ENCODE measurements around the gene LRRN2.

LRRN2 gene

DNA sequence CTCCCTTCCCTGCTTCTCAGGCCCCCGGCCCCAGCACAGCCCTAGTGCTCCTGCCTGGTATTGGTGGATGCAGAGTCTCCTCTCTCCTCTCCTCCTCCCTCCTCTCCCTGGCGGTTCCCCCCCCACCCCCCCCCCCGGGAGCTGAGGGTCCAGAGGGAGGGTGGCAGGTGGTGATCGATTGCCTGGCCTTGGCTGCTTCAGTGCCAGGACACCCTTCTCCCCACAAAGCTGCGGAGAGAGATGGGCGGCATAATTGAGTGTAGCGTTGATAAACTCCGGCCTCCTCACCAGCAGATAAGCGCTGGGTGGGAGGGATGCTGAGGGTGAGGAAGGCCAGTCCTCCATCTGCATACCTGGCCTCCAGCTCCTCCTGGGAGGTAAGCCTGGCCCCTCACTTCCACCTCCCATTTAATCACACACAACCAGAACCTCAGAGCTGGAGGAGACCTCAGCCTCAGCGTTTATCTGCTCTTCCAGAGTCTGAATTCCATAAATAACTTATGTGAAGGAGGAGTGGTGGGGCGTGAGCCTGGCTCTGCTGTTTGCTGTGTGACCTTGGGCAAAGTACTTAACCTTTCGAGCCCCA, 60.8 kb downstream of the LRRN2 start:
- DNase-seq = no peak

DNA sequence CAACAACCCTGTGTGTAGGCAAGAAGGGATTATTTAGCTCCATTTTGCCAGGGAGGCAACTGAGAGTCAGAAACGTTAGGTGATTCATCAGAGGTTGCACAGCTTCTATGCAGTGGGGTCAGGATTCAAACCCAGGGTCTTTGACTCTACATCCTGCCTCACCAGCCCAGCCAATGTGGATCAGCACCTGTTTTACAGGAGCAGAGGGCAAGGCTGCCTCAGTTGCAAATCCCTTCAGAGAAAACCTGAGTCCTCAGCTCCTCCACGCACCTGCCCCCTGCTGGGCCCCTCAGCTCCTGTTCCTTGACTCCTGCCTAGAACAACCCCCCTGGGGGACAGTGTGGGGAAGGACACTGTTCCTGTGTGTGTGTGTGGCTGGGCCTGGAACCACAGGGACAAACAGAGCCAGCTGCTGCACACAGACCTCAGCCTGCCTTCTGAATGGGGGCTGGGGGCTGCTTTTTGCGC, 61.6 kb downstream of the LRRN2 start:
- no peak for DNase-seq

DNA sequence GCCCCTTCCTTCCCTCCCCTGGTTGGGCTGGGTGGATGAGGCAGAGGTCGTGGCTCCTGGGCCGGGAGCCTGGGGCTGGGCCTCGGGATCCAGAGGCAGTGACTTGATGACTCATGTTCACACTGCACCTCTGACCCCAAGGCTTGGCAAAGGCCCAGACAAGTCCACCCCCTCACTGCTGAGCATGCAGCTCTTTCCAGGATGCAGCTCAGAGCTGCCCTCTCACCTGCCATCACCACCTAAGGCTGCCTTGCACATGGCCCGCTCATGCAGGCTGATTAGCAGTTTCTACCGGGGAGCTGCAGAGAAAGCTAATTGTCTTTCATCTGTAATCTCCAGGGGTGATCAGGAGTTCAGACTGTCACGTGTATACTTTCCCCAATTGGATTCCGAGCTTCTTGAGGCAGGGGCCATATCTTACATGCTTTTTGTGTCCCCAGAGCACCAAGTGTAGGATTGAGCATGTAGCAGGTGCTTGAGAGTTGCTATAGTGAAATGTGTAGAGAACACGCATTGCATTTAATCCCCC, 62.1 kb downstream of the LRRN2 start:
- DNase-seq = no peak

GRCh38 chr1:204621996-204622395, 63.5 kb downstream of the LRRN2 start:
- no peak for DNase-seq

- no peak for DNase-seq
Measured at GRCh38 chr1:204621396-204621795, 64.1 kb downstream of the LRRN2 start.

DNA sequence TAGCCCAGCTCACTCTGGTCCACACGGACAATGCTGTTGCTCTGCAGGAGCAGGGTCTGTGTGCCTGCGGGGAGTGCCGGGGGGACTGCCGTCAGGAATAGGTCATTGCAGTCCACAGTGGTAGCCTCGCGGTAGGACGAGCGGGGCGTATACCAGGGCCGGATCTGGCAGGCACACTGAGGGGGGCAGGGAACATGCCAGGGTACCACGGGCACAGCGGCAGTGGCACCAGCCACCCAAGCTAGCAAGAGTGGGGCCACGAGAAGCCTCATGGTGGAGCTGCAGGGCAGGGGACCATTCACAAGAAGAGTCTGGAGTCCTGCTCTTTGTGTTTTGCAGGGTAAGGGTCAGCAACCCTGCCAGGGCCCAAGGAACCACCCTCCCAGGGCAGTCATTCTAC, 65.8 kb downstream of the LRRN2 start:
- no peak for DNase-seq

DNA sequence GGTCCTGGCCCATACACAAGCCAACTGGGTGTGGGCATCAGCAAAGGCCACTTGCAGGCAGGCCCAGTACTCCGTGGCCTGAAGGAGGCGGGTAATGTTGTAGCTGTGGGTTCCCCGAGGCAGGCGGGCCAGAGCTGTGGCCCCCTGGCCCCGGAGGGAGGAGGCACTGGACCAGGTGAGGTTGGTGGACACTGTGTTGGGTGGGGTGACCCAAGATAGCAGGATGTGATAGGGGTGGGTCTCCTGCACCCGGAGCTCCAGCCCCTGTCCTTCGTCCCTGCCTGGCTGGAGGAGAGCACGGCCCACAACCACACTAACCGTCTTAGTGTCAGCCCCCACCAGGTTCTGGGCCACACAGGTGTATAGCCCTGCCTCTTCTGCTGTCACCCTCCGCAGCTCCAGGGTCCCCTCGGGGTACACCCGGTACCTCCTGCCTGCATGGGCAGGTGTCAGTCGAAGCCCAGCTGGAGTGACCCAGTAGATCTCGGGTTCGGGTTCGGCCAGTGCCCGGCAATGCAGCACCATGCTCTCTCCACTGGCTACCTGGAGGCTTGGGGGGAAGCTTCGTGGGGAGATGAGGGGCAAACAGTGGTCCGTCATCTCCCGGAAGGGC, 67.3 kb downstream of the LRRN2 start:
- DNase-seq = no peak

DNA sequence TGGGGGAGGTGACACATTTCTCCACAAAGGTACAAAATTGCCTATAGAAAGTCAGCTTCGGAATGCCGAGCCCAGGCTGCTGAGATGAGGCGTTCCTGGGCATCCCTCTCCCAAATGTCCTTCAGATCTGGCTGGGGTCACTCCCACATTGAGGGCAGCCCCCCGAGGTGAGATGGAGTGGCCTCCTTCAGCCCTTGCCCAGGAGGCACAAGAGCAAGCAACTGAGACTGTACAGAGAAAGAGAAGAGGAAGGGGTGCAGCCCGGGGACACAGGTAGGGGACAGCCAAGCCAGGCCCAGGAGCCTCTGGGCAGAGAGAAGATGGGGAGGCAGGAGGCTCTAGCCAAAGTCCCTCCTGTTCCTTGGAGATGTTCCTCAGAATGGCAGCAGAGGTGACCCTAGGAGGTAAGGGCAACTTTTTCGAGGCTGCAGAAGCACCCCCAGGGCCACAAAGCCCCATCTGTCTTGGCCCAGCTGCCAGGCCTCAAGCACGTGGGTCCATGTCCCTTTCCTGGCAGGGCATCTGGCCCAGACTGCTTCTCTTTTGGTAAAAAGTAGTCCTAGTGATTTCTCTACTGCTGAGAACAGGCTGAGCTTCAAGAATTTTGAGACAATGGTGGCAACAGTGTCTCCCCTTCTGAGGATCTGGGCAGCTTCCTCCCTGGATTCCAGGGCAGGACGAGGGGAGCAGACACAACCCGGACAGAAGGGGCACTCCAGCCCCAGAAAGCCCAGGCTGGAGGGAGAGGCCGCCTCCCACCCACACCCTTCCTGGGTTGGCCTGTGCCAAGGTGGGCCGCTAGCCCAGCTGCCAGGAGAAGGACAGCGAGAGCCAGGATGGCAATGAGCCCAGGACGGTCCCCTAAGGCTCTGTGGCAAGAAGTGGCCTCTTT, 68.0 kb downstream of the LRRN2 start:
- no peak for DNase-seq

GRCh38 chr1:204616641-204617040, 68.9 kb downstream of the LRRN2 start:
- DNase-seq = no peak

- no peak for DNase-seq
Measured at GRCh38 chr1:204615881-204616280, 69.7 kb downstream of the LRRN2 start.

- DNase-seq = no peak
Measured at GRCh38 chr1:204613636-204614035, 71.9 kb downstream of the LRRN2 start.

DNA sequence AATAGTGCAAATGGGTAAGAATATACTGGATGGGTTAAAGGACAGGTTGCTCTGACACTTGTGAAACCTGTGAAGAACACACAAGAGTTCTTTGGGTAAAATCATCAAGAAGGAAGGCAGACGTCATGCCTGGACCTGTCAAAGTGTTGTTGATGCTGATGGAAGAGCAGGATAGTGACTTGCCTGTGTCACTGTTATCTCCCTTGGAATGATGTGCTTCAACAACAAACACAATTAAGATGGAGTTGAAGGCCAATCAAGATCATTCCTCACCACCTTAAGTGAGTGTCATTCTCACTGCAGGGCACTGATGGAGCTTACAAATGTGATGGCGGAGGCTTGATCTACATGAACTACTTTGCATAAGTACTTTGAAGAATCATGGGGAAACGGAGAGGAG, 73.2 kb downstream of the LRRN2 start:
- no peak for DNase-seq

DNA sequence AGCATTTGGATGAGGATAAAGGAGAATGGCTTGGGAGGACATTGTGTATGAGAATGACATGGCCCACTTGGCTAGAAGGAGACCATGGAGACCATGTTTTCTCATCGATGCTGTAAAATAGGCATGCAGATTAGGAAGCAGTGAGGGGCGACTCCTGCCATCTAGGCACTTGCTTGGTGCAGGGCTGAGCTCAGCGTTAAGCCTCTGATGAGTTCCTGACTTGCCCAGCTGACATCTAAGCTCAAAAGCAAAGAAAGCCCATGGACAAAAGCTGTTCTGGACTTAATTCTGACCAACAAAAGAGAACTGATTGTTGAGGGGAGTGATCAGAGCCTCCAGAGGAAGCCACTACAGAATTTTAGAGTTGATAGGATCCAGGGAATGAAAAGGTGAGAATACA, 74.5 kb downstream of the LRRN2 start:
- no peak for DNase-seq

DNA sequence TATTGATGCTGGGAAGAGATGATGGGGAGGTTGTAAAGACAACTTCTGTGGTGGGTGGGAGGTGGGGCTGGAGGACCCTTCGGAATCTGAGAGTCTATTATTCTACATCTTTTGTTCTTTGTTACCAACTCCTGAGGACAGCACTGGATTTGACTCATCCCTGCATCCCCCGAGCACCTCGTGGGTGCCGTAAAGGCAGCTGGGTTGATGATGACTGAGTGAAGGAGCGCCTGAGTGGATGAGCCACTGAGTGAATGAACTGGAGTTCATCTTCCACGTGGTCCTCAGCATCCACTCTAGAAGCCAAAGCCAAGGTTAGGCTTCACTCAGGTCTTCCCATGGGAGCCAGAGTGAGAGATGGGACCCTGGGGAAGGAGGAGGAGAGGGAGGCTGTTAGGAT, 77.6 kb downstream of the LRRN2 start:
- no peak for DNase-seq

GRCh38 chr1:204605791-204606190, 79.7 kb downstream of the LRRN2 start:
- no peak for DNase-seq

- no peak for DNase-seq
Measured at GRCh38 chr1:204602871-204603542, 82.5 kb downstream of the LRRN2 start.

- no peak for DNase-seq
Measured at GRCh38 chr1:204602111-204602579, 83.4 kb downstream of the LRRN2 start.

DNA sequence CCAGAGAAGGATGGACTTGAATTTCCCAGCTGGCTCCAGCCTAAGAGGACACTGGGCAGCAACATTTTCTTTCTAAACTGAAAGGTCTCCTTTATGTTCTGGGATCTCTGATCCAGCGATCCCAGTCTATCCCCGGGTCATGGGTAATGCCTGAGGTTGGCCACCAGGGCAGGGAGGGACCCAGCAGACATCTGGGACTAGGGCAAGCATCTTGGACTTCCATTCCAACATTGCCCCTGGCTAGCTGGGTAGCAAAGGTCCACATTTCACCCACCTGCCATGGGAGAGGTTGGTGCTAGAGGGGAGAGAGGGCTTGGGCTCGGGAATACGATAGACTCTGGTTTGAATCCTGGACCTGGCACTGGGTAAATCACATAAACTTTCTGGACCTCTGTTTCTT, 84.6 kb downstream of the LRRN2 start:
- no peak for DNase-seq

DNA sequence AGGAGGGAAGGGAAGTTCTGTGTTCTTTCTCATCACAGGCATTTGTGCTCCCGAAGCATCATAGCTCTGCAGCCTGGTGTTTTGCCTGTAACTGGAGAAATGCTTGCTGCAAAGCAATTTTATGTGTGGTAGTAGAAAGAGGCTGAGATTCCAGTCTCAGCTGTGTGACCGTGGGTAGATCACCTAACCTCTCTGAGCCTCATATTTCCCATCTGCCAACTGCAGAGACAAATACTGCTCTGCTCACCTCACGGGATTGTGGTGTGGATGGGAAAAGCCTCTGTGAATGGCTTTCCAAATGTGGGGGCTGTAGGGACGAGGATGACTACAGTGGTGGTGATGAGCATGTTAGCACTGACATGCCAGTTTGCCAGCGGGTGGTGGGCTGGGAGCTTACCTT, 85.3 kb downstream of the LRRN2 start:
- no peak for DNase-seq

DNA sequence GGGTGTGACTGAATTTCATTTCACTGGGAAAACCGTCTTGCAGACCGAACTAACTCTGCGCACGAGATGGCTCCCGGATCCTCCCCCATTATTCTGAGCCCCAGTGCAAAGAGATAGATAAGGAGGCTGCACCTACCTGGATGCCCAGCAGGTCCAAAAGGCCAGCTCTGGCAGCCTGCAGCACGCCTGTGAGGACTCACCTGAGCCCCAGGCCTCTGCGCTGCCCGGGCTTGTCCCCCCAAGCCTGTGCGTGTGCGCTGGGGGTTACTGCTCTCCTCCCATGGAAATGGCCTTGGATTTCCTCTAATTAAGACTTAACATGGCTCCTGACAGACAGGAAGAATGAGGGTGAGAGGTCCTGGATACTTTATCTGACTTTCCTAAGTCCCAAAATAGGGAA, 85.9 kb downstream of the LRRN2 start:
- no peak for DNase-seq

DNA sequence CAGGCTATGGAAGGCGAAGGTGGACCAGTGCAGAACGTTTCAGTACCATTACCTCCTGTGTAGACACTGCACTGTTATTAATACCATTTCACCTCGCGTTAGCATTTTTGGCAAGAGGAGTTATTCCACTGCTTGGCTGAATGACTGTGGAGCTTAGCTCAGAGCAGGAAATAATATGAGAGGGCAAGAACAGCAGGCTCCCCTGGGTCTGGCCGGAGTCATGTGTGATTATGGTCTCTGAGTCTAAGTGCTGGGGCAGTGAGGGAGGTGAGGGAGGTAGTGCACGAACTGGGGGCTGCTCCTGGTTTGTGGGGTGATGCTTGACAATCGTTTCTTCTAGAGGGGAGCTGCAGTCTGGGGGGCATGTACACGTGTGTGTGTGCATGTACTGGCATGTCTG, 86.4 kb downstream of the LRRN2 start:
- DNase-seq = no peak

- no peak for DNase-seq
Measured at GRCh38 chr1:204598319-204598969, 87.1 kb downstream of the LRRN2 start.

Data from GOT3 (cell line).